Natural killer cell (primary cell): Measurements from ENCODE around the gene DCUN1D5. TPM values are rescaled to one million over a fixed set of nuclear protein-coding genes. Genes with fewer than 3 reads are reported as not detected.
A peak's percentile ranks its signal among the peaks of the same experiment; 100 is the strongest.

Source experiments
- ATAC-seq, 3 donors: fragments of 150-1000 bp in 2 of 3; fragments of 200-7000 bp in 1 of 3; cut with Tn5 transposase; 1 replicate in 1 of 3; 2 replicates in 2 of 3; pipeline ENCODE4 v1.10.0; 2021; ENCODE audit warnings: mild to moderate bottlenecking in 2 of 3, moderate library complexity in 2 of 3
- DNase-seq, 2 donors: peaks; one replicate each; pipeline versions ENCODE4 v3.0.0 to v3.0.0-alpha.2; 2013 to 2021; ENCODE audit warnings: mixed read lengths in 1 of 2
- H3K27ac ChIP-seq: one replicate; pipeline ENCODE4 v1.5.1; 2013; ENCODE audit warnings: mild to moderate bottlenecking, low read length
- H3K27me3 ChIP-seq: one replicate; pipeline ENCODE4 v1.6.1; 2013; ENCODE audit warnings: low read length; ENCODE audit not compliant: control insufficient read depth, insufficient read depth
- H3K36me3 ChIP-seq: one replicate; pipeline ENCODE4 v1.6.1; 2013; ENCODE audit warnings: low read length; ENCODE audit not compliant: control insufficient read depth, insufficient read depth
- H3K4me1 ChIP-seq: one replicate; pipeline ENCODE4 v1.6.1; 2013; ENCODE audit warnings: low read length; ENCODE audit not compliant: control insufficient read depth, insufficient read depth
- H3K4me3 ChIP-seq: one replicate; pipeline ENCODE4 v1.5.1; 2013; ENCODE audit warnings: low read length
- H3K9me3 ChIP-seq: one replicate; pipeline ENCODE4 v1.6.1; 2013; ENCODE audit warnings: low read length; ENCODE audit not compliant: control insufficient read depth, insufficient read depth
- H3K27ac Mint-ChIP-seq, 2 donors: one replicate each; pipeline ENCODE4 v1.8.0; 2022; ENCODE audit warnings: mild to moderate bottlenecking in 2 of 2, mixed read lengths in 2 of 2, moderate library complexity in 1 of 2
- H3K27me3 Mint-ChIP-seq, 2 donors: one replicate each; pipeline ENCODE4 v1.8.0; 2022; ENCODE audit warnings: low read depth in 2 of 2, mixed read lengths in 2 of 2
- H3K36me3 Mint-ChIP-seq: one replicate; pipeline ENCODE4 v1.8.0; 2022; ENCODE audit warnings: mixed read lengths
- H3K4me1 Mint-ChIP-seq, 2 donors: one replicate each; pipeline ENCODE4 v1.8.0; 2022; ENCODE audit warnings: mixed read lengths in 2 of 2
- H3K4me3 Mint-ChIP-seq: one replicate; pipeline ENCODE4 v1.8.0; 2022; ENCODE audit warnings: mild to moderate bottlenecking, moderate library complexity, mixed read lengths
- H3K9me3 Mint-ChIP-seq, 2 donors: one replicate each; pipeline ENCODE4 v1.8.0; 2022; ENCODE audit warnings: mixed read lengths in 2 of 2
- CTCF ChIP-seq: fragments of 200-600 bp; IDR thresholded peaks from one replicate; pipeline ENCODE4 v1.8.0; 2022; ENCODE audit warnings: antibody characterized with exemption
- WGBS: methylation state at CpG from one replicate; pipeline ENCODE4 v1.1.7; 2013; ENCODE audit warnings: missing lambda C conversion rate; ENCODE audit not compliant: insufficient coverage; 5-methylcytosine and 5-hydroxymethylcytosine counted together
- intact Hi-C: fragments of 100-400 bp; cut with micrococcal nuclease; formaldehyde crosslinking; loops from one replicate; pipeline ENCODE4 v1.14.2; 2022
- total RNA-seq, 4 donors: library from RNA; stranded (reverse); fragments of 120-200 nt in 1 of 4; gene quantifications; one replicate each; pipeline versions ENCODE4 v1.2.3 to v1.2.4, GENCODE V29; 2013 to 2022

The DCUN1D5 gene
- total RNA-seq, 3 donors from 2014 or later (not counting 1 experiment from before 2014, with no cell fraction given): 11.2 to 16.8 (median 15.2) TPM

GRCh38 chr11:103069367-103069766, 22.6 kb downstream of the DCUN1D5 start:
- peak overlapping the region; percentile 26 for H3K27ac ChIP-seq
- no peaks in the 10 kb centered on the region for H3K27me3 ChIP-seq
- ATAC-seq: no peak
- peak overlapping the region; percentile 69 for H3K4me3 Mint-ChIP-seq
- H3K4me1 ChIP-seq: peaks cover 4% of the 10 kb centered on the region
- intact Hi-C loops: no loop called here
- no peaks in the 10 kb centered on the region for H3K9me3 Mint-ChIP-seq
- H3K4me3 ChIP-seq: no peak overlapping the region
- no peaks in the 10 kb centered on the region for H3K9me3 ChIP-seq
- peak overlapping the region; percentile 82 to 84 for H3K27ac Mint-ChIP-seq
- H3K4me1 Mint-ChIP-seq: peaks cover 37 to 44% of the 10 kb centered on the region in 2 donors
- no peak for TF ChIP-seq CTCF
- no peaks in the 10 kb centered on the region for H3K36me3 Mint-ChIP-seq
- WGBS: no CpG with 5 or more reads among the region's 2 CpGs
- H3K36me3 ChIP-seq: peaks cover 8% of the 10 kb centered on the region
- H3K27me3 Mint-ChIP-seq: no peaks in the 10 kb centered on the region
- peak in 1 of 2 donors; percentile 12 for DNase-seq

GRCh38 chr11:103067118-103067517, 24.8 kb downstream of the DCUN1D5 start:
- Mint-ChIP-seq H3K27me3 (no peaks in the 10 kb centered on the region), H3K9me3 (no peaks in the 10 kb centered on the region), H3K27ac (peak overlapping the region; percentile 0 to 3), H3K4me1 (peaks cover 37 to 44% of the 10 kb centered on the region in 2 donors), H3K36me3 (peaks cover 14% of the 10 kb centered on the region), H3K4me3 (no peak overlapping the region)
- intact Hi-C loops: no loop called here
- H3K4me1 ChIP-seq: peaks cover 4% of the 10 kb centered on the region
- H3K27me3 ChIP-seq: no peaks in the 10 kb centered on the region
- ATAC-seq: no peak
- no peak for DNase-seq
- H3K36me3 ChIP-seq: peaks cover 27% of the 10 kb centered on the region
- H3K4me3 ChIP-seq: no peak overlapping the region
- no peaks in the 10 kb centered on the region for H3K9me3 ChIP-seq
- 71% methylated on average over 1 of the region's 1 CpG for WGBS
- TF ChIP-seq CTCF: no peak
- H3K27ac ChIP-seq: no peak overlapping the region

GRCh38 chr11:103061656-103062055, 30.3 kb downstream of the DCUN1D5 start:
- DNase-seq: no peak
- ATAC-seq: no peak
- 100% methylated on average over 1 of the region's 1 CpG for WGBS
- no peaks in the 10 kb centered on the region for H3K4me1 ChIP-seq
- Mint-ChIP-seq H3K9me3 (no peaks in the 10 kb centered on the region), H3K27me3 (no peaks in the 10 kb centered on the region), H3K4me3 (no peak overlapping the region), H3K27ac (no peak overlapping the region), H3K4me1 (peaks cover 0 to 4% of the 10 kb centered on the region in 2 donors), H3K36me3 (peaks cover 16% of the 10 kb centered on the region)
- H3K9me3 ChIP-seq: no peaks in the 10 kb centered on the region
- H3K27me3 ChIP-seq: no peaks in the 10 kb centered on the region
- intact Hi-C loops: no loop called here
- H3K27ac ChIP-seq: no peak overlapping the region
- H3K4me3 ChIP-seq: no peak overlapping the region
- no peak for TF ChIP-seq CTCF
- H3K36me3 ChIP-seq: peaks cover 48% of the 10 kb centered on the region

- Mint-ChIP-seq H3K27ac (no peak overlapping the region), H3K9me3 (no peaks in the 10 kb centered on the region), H3K4me3 (no peak overlapping the region), H3K4me1 (no peaks in the 10 kb centered on the region), H3K36me3 (no peaks in the 10 kb centered on the region), H3K27me3 (no peaks in the 10 kb centered on the region)
- no peak overlapping the region for H3K4me3 ChIP-seq
- intact Hi-C loops: loop anchor here (1.0 kb wide), 1 partner anchor 19 kb away; no protein-coding TSS in a partner anchor
- H3K27ac ChIP-seq: no peak overlapping the region
- H3K9me3 ChIP-seq: no peaks in the 10 kb centered on the region
- ATAC-seq: peak in 2 of 3 donors; percentile 72 to 78
- DNase-seq: peak in 1 of 2 donors; percentile 51
- H3K4me1 ChIP-seq: no peaks in the 10 kb centered on the region
- peak; percentile 72 for TF ChIP-seq CTCF
- H3K27me3 ChIP-seq: no peaks in the 10 kb centered on the region
- 67% methylated on average over 2 of the region's 3 CpGs for WGBS
- peaks cover 7% of the 10 kb centered on the region for H3K36me3 ChIP-seq
Measured at GRCh38 chr11:103055221-103055890, 36.6 kb downstream of the DCUN1D5 start.
